SK-N-SH (cell line): ENCODE results near the gene LMOD3. TPM values are rescaled to one million over a fixed set of nuclear protein-coding genes. Genes with fewer than 3 reads are reported as not detected.

Experiments
- CTCF ChIA-PET: fragments of 300-600, 350-600 bp; formaldehyde crosslinking; extraction: SDS; loops from one replicate; lab custom pipeline; 2021; lab: Yijun Ruan, JAX
- POLR2A ChIA-PET: fragments of 350-600 bp; sonication (Branson Sonifier 250); formaldehyde crosslinking; extraction: SDS; loops from one replicate; lab custom pipeline; 2020; ENCODE audit warnings: antibody characterized with exemption, inconsistent platforms; lab: Yijun Ruan, JAX
- DNase-seq: peaks from one replicate; pipeline ENCODE4 v3.0.0; 2012
- H2AFZ ChIP-seq: fragments of 200-600 bp; sonication (generic); 2 replicates; pipeline ENCODE4 v1.8.1; 2016; ENCODE audit warnings: antibody characterized with exemption, mild to moderate bottlenecking, low read depth
- H3F3A ChIP-seq: fragments of 200-600 bp; sonication (generic); replicated peaks from 2 replicates; pipeline ENCODE3; 2016; ENCODE audit warnings: antibody characterized with exemption, mild to moderate bottlenecking; ENCODE audit not compliant: insufficient read depth
- H3K27ac ChIP-seq, 2 experiments: fragments of 200-500 bp in 1 of 2; fragments of 200-600 bp in 1 of 2; sonication (Bioruptor generic) in 1 of 2; sonication (generic), shearing (Covaris generic) in 1 of 2; 2 replicates each; pipeline versions ENCODE4 v1.5.1 to v1.6.1; 2014 to 2016; ENCODE audit warnings: low read depth in 2 of 2, inconsistent platforms in 1 of 2, low read length in 1 of 2, mild to moderate bottlenecking in 1 of 2, mixed read lengths in 1 of 2
- H3K27me3 ChIP-seq: fragments of 200-600 bp; sonication (generic), shearing (Covaris generic); 2 replicates; pipeline ENCODE4 v1.6.1; 2016; ENCODE audit warnings: mixed run types; ENCODE audit not compliant: insufficient read depth
- H3K36me3 ChIP-seq, 2 experiments: fragments of 200-500 bp in 1 of 2; fragments of 200-600 bp in 1 of 2; sonication (Bioruptor generic) in 1 of 2; sonication (generic) in 1 of 2; replicated peaks in 1 of 2; 2 replicates each; pipeline versions ENCODE3 to v1.5.1; 2014 to 2016; ENCODE audit warnings: low read length in 1 of 2, mild to moderate bottlenecking in 1 of 2; ENCODE audit not compliant: insufficient read depth in 2 of 2, control insufficient read depth in 1 of 2
- H3K4me1 ChIP-seq, 2 experiments: fragments of 200-500 bp in 1 of 2; fragments of 200-600 bp in 1 of 2; sonication (Bioruptor generic) in 1 of 2; sonication (generic), shearing (Covaris generic) in 1 of 2; 2 replicates each; pipeline versions ENCODE4 v1.5.1 to v1.6.1; 2014 to 2016; ENCODE audit warnings: low read depth in 1 of 2, low read length in 1 of 2, mixed run types in 1 of 2; ENCODE audit not compliant: insufficient read depth in 2 of 2, control insufficient read depth in 1 of 2
- H3K4me2 ChIP-seq: fragments of 200-600 bp; sonication (generic), shearing (Covaris generic); 2 replicates; pipeline ENCODE4 v1.6.1; 2017; ENCODE audit warnings: mixed run types
- H3K4me3 ChIP-seq, 2 experiments: fragments of 200-500 bp in 1 of 2; fragments of 200-600 bp in 1 of 2; sonication (Bioruptor generic) in 1 of 2; sonication (generic), shearing (Covaris generic) in 1 of 2; 2 replicates each; pipeline versions ENCODE4 v1.5.1 to v1.8.1; 2014 to 2016; ENCODE audit warnings: low read depth in 2 of 2, inconsistent platforms in 1 of 2, low read length in 1 of 2, mild to moderate bottlenecking in 1 of 2, mixed read lengths in 1 of 2, moderate library complexity in 1 of 2
- H3K79me2 ChIP-seq: fragments of 200-600 bp; sonication (generic); 2 replicates; pipeline ENCODE4 v1.8.1; 2017; ENCODE audit warnings: mild to moderate bottlenecking; ENCODE audit not compliant: insufficient read depth
- H3K9ac ChIP-seq: fragments of 200-600 bp; sonication (generic); 2 replicates; pipeline ENCODE4 v1.6.1; 2017; ENCODE audit warnings: mixed run types
- H3K9me2 ChIP-seq: fragments of 200-600 bp; sonication (generic); 2 replicates; pipeline ENCODE4 v1.6.1; 2017; ENCODE audit warnings: mixed run types
- H3K9me3 ChIP-seq: fragments of 200-600 bp; sonication (generic); 2 replicates; pipeline ENCODE4 v1.6.1; 2017; ENCODE audit warnings: mixed run types, mild to moderate bottlenecking, moderate library complexity
- H4K20me1 ChIP-seq: fragments of 200-600 bp; sonication (generic); 2 replicates; pipeline ENCODE4 v1.6.1; 2017; ENCODE audit warnings: mild to moderate bottlenecking, mixed run types; ENCODE audit not compliant: insufficient read depth
- CHD2 ChIP-seq: fragments of 150-350 bp; IDR thresholded peaks from 2 replicates; pipeline ENCODE4 v1.6.1; 2018; ENCODE audit warnings: low read length; ENCODE audit not compliant: partially characterized antibody
- EP300 ChIP-seq, 2 experiments: IDR thresholded peaks; 2 replicates each; pipeline versions ENCODE4 v1.4.0 to v1.6.1; 2012; ENCODE audit warnings: borderline replicate concordance in 1 of 2, low read depth in 1 of 2, low read length in 1 of 2
- EZH2phosphoT487 ChIP-seq: fragments of 200-600 bp; sonication (generic); IDR thresholded peaks from 2 replicates; pipeline ENCODE4 v1.6.1; 2017; ENCODE audit warnings: low read depth, mixed run types, mild to moderate bottlenecking, antibody characterized with exemption, moderate library complexity, borderline replicate concordance
- FOXJ3 ChIP-seq: sonication (generic); formaldehyde crosslinking; IDR thresholded peaks from 2 replicates; pipeline ENCODE4 v1.5.1; 2020; ENCODE audit warnings: mild to moderate bottlenecking, missing genetic modification reagents
- POLR2AphosphoS5 ChIP-seq: IDR thresholded peaks from 2 replicates; pipeline ENCODE4 v1.6.1; 2012; ENCODE audit warnings: low read depth, low read length
- RCOR1 ChIP-seq: fragments of 150-350 bp; IDR thresholded peaks from 2 replicates; pipeline ENCODE4 v1.6.1; 2017; ENCODE audit warnings: antibody characterized with exemption, low read length
- TEAD4 ChIP-seq: IDR thresholded peaks from 2 replicates; pipeline ENCODE4 v1.4.0; 2012; ENCODE audit warnings: mild to moderate bottlenecking, borderline replicate concordance; ENCODE audit not compliant: insufficient read depth
- YY1 ChIP-seq: IDR thresholded peaks from 2 replicates; pipeline ENCODE4 v1.4.0; 2012; ENCODE audit warnings: low read depth, mild to moderate bottlenecking
- WGBS: methylation state at CpG from one replicate; pipeline ENCODE4 v1.1.6; 2017; ENCODE audit warnings: low lambda C conversion rate; 5-methylcytosine and 5-hydroxymethylcytosine counted together
- polyA plus RNA-seq, 3 experiments: library from polyadenylated mRNA; depleted of rRNA; stranded (reverse); fragments of >200 nt; gene quantifications; 2 replicates each; pipeline ENCODE4 v1.2.3, GENCODE V29; 2012
- TF ChIP-seq, protein P1 (sequence below): fragments of 200-600 bp; sonication (generic); IDR thresholded peaks from 2 replicates; pipeline ENCODE4 v1.6.1; 2017; ENCODE audit warnings: antibody characterized with exemption, mild to moderate bottlenecking, moderate library complexity
- TF ChIP-seq, protein P2 (sequence below): fragments of 150-350 bp; IDR thresholded peaks from 2 replicates; pipeline ENCODE4 v1.6.1; 2017; ENCODE audit warnings: antibody characterized with exemption, low read length, low read depth, borderline replicate concordance
- TF ChIP-seq, protein P3 (sequence below): IDR thresholded peaks from 2 replicates; pipeline ENCODE4 v1.6.1; 2012; ENCODE audit warnings: mild to moderate bottlenecking, low read depth, low read length, moderate library complexity

LMOD3 gene
- polyA plus RNA-seq, 1 of the 3 experiments (the other 2 are of a cell fraction): not detected

DNA sequence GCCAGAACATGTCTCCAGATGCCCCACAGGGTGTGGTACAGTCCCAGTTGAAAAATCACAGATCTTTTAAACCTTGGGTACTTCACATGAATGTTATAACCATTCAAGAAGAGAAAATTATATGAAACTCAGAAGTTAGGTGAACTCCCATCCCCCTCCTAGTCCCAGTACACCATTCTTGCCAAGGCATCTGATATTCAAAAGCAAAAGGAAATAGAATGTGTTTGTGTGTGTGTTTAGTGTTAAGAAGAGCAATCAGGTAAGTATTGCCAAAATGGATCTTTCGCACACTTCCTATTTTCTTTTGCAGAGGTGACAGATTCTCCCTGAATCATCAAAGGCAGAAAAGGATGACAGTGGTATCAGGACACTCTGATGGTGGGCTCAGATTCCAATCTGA lies 44.1 kb upstream of the LMOD3 start:
- Histone ChIP-seq H3K9me3 (no peaks in the 10 kb centered on the region), H3K79me2 (no peaks in the 10 kb centered on the region), H2AFZ (no peak overlapping the region), H4K20me1 (no peaks in the 10 kb centered on the region), H3K9me2 (no peaks in the 10 kb centered on the region), H3K4me3 (no peak overlapping the region), H3K9ac (no peak overlapping the region), H3K36me3 (no peaks in the 10 kb centered on the region), H3K27ac (no peak overlapping the region), H3K27me3 (no peaks in the 10 kb centered on the region), H3F3A (peaks cover 5% of the 10 kb centered on the region), H3K4me2 (no peak overlapping the region), H3K4me1 (no peaks in the 10 kb centered on the region)
- WGBS: 100% methylated on average over 1 of the region's 1 CpG
- no peak for DNase-seq
- POLR2A ChIA-PET: no interaction called here
- CTCF ChIA-PET: interaction anchor here (5.9 to 13.0 kb wide), 2 partner anchors 45 to 142 kb away, joined by 58 to 315 read pairs; partner anchors contain the start of gene LMOD3
- TF ChIP-seq RCOR1 (no peak), EZH2phosphoT487 (no peak), EP300 (IDR thresholded peaks at IDR 0.05; ENCODE audit: borderline replicate concordance in 1 of 2, low read depth in 1 of 2, low read length in 1 of 2) (no peak), TEAD4 (no peak), YY1 (no peak), CHD2 (no peak), POLR2AphosphoS5 (no peak), FOXJ3 (no peak)
- TF ChIP-seq, protein P1, sequence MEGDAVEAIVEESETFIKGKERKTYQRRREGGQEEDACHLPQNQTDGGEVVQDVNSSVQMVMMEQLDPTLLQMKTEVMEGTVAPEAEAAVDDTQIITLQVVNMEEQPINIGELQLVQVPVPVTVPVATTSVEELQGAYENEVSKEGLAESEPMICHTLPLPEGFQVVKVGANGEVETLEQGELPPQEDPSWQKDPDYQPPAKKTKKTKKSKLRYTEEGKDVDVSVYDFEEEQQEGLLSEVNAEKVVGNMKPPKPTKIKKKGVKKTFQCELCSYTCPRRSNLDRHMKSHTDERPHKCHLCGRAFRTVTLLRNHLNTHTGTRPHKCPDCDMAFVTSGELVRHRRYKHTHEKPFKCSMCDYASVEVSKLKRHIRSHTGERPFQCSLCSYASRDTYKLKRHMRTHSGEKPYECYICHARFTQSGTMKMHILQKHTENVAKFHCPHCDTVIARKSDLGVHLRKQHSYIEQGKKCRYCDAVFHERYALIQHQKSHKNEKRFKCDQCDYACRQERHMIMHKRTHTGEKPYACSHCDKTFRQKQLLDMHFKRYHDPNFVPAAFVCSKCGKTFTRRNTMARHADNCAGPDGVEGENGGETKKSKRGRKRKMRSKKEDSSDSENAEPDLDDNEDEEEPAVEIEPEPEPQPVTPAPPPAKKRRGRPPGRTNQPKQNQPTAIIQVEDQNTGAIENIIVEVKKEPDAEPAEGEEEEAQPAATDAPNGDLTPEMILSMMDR: no peak
- TF ChIP-seq, protein P2, sequence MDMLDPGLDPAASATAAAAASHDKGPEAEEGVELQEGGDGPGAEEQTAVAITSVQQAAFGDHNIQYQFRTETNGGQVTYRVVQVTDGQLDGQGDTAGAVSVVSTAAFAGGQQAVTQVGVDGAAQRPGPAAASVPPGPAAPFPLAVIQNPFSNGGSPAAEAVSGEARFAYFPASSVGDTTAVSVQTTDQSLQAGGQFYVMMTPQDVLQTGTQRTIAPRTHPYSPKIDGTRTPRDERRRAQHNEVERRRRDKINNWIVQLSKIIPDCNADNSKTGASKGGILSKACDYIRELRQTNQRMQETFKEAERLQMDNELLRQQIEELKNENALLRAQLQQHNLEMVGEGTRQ: no peak
- TF ChIP-seq, protein P3, sequence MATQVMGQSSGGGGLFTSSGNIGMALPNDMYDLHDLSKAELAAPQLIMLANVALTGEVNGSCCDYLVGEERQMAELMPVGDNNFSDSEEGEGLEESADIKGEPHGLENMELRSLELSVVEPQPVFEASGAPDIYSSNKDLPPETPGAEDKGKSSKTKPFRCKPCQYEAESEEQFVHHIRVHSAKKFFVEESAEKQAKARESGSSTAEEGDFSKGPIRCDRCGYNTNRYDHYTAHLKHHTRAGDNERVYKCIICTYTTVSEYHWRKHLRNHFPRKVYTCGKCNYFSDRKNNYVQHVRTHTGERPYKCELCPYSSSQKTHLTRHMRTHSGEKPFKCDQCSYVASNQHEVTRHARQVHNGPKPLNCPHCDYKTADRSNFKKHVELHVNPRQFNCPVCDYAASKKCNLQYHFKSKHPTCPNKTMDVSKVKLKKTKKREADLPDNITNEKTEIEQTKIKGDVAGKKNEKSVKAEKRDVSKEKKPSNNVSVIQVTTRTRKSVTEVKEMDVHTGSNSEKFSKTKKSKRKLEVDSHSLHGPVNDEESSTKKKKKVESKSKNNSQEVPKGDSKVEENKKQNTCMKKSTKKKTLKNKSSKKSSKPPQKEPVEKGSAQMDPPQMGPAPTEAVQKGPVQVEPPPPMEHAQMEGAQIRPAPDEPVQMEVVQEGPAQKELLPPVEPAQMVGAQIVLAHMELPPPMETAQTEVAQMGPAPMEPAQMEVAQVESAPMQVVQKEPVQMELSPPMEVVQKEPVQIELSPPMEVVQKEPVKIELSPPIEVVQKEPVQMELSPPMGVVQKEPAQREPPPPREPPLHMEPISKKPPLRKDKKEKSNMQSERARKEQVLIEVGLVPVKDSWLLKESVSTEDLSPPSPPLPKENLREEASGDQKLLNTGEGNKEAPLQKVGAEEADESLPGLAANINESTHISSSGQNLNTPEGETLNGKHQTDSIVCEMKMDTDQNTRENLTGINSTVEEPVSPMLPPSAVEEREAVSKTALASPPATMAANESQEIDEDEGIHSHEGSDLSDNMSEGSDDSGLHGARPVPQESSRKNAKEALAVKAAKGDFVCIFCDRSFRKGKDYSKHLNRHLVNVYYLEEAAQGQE: no peak
